ENCODE measurements around the gene FNBP1.

DNA sequence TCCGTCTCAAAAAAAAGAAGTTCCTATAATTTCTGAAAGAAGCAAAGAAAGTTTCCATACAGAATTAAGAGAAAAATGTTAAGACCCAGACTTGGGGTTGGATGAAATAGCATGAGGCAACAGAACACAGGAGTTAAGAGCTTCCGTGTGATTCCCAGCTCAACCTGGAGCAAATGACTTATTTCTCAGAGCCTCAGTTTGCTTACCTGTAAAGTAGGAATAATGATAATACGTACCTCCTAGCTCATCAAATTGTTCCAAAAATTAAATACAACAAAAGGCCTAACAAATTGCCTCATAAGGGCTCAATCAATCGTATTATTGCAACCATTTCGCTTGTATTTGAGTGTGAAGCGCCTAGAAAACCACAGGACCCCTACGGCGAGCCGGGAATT lies 10.1 kb upstream of the FNBP1 start:
- TF ChIP-seq, protein P1, sequence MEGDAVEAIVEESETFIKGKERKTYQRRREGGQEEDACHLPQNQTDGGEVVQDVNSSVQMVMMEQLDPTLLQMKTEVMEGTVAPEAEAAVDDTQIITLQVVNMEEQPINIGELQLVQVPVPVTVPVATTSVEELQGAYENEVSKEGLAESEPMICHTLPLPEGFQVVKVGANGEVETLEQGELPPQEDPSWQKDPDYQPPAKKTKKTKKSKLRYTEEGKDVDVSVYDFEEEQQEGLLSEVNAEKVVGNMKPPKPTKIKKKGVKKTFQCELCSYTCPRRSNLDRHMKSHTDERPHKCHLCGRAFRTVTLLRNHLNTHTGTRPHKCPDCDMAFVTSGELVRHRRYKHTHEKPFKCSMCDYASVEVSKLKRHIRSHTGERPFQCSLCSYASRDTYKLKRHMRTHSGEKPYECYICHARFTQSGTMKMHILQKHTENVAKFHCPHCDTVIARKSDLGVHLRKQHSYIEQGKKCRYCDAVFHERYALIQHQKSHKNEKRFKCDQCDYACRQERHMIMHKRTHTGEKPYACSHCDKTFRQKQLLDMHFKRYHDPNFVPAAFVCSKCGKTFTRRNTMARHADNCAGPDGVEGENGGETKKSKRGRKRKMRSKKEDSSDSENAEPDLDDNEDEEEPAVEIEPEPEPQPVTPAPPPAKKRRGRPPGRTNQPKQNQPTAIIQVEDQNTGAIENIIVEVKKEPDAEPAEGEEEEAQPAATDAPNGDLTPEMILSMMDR (IDR thresholded peaks at IDR 0.05) = no peak
- no peak for TF ChIP-seq EZH2 (IDR thresholded peaks at IDR 0.05)
